Epithelial cell of esophagus (primary cell): ENCODE results near the gene SH3RF2.
"Not testable (repeated sequence)": the region's sequence is repeated elsewhere in the genome, so short reads cannot be mapped to it uniquely, and the experiment has no call there.

Experiments used
- DNase-seq: peaks from one replicate; pipeline ENCODE4 v3.0.0; 2010; ENCODE audit warnings: low read depth
- H3K4me3 ChIP-seq: 2 replicates; pipeline ENCODE4 v1.5.1; 2011; ENCODE audit warnings: mild to moderate bottlenecking, low read length, control low read depth
- CTCF ChIP-seq: IDR thresholded peaks from 2 replicates; pipeline ENCODE4 v1.5.1; 2011; ENCODE audit warnings: low read depth, mild to moderate bottlenecking, low read length, control low read depth, inconsistent platforms; ENCODE audit not compliant: insufficient read depth; ENCODE audit errors: missing control alignments

The SH3RF2 gene

GRCh38 chr5:145991044-145991575, 54.7 kb downstream of the SH3RF2 start:
- H3K4me3 ChIP-seq = no peak overlapping the region
- no peak for DNase-seq
- TF ChIP-seq CTCF = no peak

DNA sequence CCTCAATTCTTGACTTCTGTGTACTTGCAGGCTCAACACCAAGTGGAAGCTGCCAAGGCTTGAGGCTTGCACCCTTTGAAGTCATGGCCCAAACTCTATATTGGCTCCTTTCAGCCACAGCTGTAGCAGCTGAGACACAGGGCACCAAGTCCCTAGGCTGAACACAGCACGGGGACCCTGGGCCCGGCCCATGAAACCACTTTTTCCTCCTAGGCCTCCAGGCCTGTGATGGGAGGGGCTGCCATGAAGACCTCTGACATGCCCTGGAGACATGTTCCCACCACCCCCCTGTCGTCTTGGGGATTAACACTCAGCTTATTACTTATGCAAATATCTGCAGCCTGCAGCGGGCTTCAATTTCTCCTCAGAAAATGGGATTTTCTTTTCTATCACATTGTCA, 57.2 kb downstream of the SH3RF2 start:
- not testable (repeated sequence) for DNase-seq, H3K4me3 ChIP-seq

DNA sequence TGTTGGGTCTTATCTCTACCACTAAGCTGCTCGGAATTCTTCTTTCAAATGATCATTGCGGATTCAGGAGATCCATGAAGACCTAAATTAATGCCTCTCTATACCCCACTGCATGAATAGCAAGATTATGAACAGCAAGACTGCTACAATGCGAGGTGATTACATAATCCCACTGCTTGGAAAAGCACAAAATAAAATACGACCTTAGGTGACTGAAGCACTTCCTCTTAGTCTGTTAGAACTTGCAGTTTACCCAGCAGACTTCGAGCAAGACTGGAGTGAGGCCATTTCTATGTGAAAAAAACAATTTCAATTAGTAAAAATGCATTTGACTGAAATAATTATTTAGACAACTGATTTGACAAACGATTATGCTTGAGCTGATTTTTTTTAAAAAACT, 59.8 kb downstream of the SH3RF2 start:
- TF ChIP-seq CTCF = no peak
- H3K4me3 ChIP-seq = no peak overlapping the region
- DNase-seq = peak; percentile 33

DNA sequence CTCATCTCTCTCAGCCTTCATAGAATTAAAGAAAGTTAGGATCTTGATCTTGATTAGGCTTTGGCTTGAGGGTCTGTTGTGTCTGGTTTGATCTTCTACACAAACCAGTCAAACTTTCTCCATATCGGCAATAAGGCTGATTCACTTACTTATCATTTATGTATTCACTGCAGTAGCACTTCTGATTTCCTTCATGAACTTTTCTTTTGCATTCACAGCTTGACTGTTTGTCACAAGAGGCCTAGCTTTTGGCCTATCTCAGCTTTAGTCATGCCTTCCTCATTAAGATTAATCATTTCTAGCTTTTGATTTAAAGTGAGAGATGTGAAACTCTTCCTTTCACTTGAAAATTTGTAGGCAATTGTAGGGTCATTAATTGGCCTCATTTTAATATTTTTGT, 62.8 kb downstream of the SH3RF2 start:
- no peak for DNase-seq
- TF ChIP-seq CTCF = no peak
- no peak overlapping the region for H3K4me3 ChIP-seq

DNA sequence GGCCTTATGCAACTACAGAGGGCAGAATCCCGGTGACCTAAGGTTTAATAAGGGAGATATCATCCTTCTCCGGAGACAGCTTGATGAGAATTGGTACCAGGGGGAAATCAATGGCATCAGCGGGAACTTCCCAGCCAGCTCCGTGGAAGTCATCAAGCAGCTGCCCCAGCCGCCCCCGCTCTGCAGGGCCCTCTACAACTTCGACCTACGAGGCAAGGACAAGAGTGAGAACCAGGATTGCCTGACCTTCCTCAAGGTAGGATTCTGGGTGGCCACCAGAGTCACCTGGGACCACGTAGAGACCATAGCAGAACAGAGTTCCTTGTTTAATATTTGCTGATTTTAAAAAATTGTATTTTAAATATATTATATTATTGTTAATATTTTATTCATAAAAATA, 63.7 kb downstream of the SH3RF2 start:
- no peak overlapping the region for H3K4me3 ChIP-seq
- no peak for DNase-seq
- no peak for TF ChIP-seq CTCF

- no peak overlapping the region for H3K4me3 ChIP-seq
- DNase-seq = peak; percentile 27
- TF ChIP-seq CTCF = no peak
These were observed 65.3 kb downstream of the SH3RF2 start for GRCh38 chr5:146001544-146002190.

DNA sequence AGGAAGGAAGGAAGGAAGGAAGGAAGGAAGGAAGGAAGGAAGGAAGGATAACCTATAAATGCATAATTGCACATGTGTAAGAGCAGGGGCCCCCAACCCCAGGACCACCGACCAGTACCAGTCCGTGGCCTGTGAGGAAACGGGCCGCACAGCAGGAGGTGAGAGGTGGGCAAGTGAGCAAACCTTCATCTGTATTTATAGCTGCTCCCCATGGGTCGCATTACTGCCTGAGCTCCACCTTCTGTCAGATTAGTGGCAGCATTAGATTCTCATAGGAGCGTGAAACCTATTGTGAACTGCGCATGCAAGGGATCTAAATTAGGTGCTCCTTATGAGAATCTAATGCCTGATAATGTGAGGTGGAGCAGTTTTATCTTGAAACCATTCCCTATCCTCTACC, 66.1 kb downstream of the SH3RF2 start:
- no peak overlapping the region for H3K4me3 ChIP-seq
- no peak for TF ChIP-seq CTCF
- DNase-seq = no peak
